ENCODE data around the gene RAF1. TPM values are rescaled to one million over a fixed set of nuclear protein-coding genes. Genes with fewer than 3 reads are reported as not detected.

The RAF1 gene
- total and polyA plus RNA-seq, 2 of the 13 experiments (the other 11 are each of a cell fraction or from before 2014, with no cell fraction given): 72.2 to 91.4 TPM

- TF ChIP-seq ZBTB39 (CRISPR knock-in tag; IDR thresholded peaks at IDR 0.05) (0 out of 2 replicates have a peak, but pooled peaks have one; percentile 15), ZNF546 (CRISPR knock-in tag; conservative IDR thresholded peaks at IDR 0.05) (peak; percentile 79; the same call in 1 of the 2 replicates), SIN3A (IDR thresholded peaks at IDR 0.05; ENCODE audit: borderline replicate concordance, low read depth, low read length) (peak; percentile 13; the same call in 1 of the 2 replicates), ZNF225 (CRISPR knock-in tag; IDR thresholded peaks at IDR 0.05) (peak; percentile 70), MXD3 (CRISPR knock-in tag; IDR thresholded peaks at IDR 0.05) (no peak; the same call in 1 of the 2 replicates), PATZ1 (CRISPR knock-in tag; IDR thresholded peaks at IDR 0.05) (0 out of 2 replicates have a peak, but pooled peaks have one; percentile 9), ZNF674 (CRISPR knock-in tag; IDR thresholded peaks at IDR 0.05; ENCODE audit: low read depth) (peak; percentile 30; the same call in 1 of the 2 replicates), ZNF230 (CRISPR knock-in tag; IDR thresholded peaks at IDR 0.05) (0 out of 2 replicates have a peak, but pooled peaks have one; percentile 2), ZNF839 (CRISPR knock-in tag; IDR thresholded peaks at IDR 0.05; ENCODE audit: borderline replicate concordance) (0 out of 2 replicates have a peak, but pooled peaks have one; percentile 38), ZNF260 (CRISPR knock-in tag; IDR thresholded peaks at IDR 0.05; ENCODE audit: borderline replicate concordance, low read depth) (0 out of 2 replicates have a peak, but pooled peaks have one; percentile 79)
Observed at GRCh38 chr3:12663401-12663935, 449 bp downstream of the RAF1 start (continued).
